ENCODE measurements around the gene IL21R.

DNA sequence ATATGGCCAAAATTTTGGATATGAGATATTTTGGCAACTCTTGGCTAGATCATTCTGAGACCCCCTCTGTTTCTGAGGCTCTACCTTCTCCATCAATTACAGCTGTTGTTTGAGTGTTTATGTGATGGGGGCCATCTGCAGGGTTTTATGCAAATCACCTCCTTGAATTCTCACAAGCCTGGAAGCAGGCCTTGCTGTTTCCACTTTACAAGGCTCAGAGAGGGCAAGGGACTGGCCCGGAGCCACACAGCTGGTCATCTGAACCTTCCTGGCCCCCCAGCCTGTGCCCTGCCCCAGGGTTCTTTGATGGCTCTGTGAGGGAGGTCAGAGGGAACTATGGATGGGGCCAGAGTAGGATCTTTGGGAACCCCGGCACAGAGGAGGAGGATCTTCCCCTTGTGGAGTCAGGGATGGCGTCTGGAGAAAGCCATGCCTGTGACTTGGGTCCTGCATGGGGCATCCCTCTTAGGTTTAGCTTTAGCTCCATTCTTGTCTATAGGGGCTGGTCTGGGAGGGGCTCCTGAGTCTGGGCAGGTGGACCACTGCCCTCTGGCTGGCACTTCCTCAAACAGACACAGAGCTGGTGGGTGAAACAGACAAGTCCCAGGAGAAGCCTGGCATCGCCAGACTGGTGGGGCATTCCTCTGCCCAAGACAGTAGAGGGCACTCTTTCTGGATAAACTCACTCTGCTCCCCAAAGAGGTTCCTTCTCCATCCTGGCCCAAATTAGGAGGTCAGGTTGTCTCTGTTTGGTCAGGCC, 26.2 kb downstream of the IL21R start:
- TF ChIP-seq MAZ (CRISPR knock-in tag; conservative IDR thresholded peaks at IDR 0.05 in 1 of 2, IDR thresholded peaks at IDR 0.05 in 1 of 2) (no peak), PHF8 (IDR thresholded peaks at IDR 0.05; ENCODE audit: borderline replicate concordance, low read length) (no peak)
